HG03175 (cell line): Measurements from ENCODE around the gene SMG5.

Experiments used
- ATAC-seq: cut with Tn5 transposase; IDR thresholded peaks from one replicate; pipeline ENCODE4 v1.9.1; 2021; ENCODE audit warnings: mild to moderate bottlenecking, moderate library complexity; ENCODE audit not compliant: unreplicated experiment

Gene SMG5

DNA sequence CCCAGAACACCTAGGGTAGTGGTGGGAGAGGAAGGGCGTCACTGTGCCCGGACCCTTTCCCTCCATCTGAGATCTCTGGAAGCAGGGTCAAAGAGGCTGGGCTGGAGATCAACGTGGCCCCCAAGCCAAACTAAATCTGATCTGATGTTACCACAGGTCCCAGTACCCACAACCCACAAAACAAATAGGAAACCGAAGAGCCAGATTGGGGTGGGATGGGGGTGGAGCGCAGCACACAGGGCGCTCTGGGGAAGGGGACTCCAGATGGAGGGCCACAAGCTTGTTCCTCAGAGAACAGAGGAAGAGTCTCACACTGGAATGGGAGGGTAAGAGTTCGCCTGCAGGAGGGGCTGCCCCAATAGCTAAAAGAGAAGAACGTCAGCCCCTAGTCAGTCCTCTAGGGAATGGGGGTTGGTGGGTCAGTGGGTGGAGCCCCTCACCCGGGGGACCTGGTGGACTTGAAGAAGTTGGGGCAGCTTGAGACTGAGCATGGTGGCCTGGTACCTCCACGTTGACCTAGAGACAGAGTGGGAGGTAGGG lies 36.3 kb downstream of the SMG5 start:
- ATAC-seq: no peak

DNA sequence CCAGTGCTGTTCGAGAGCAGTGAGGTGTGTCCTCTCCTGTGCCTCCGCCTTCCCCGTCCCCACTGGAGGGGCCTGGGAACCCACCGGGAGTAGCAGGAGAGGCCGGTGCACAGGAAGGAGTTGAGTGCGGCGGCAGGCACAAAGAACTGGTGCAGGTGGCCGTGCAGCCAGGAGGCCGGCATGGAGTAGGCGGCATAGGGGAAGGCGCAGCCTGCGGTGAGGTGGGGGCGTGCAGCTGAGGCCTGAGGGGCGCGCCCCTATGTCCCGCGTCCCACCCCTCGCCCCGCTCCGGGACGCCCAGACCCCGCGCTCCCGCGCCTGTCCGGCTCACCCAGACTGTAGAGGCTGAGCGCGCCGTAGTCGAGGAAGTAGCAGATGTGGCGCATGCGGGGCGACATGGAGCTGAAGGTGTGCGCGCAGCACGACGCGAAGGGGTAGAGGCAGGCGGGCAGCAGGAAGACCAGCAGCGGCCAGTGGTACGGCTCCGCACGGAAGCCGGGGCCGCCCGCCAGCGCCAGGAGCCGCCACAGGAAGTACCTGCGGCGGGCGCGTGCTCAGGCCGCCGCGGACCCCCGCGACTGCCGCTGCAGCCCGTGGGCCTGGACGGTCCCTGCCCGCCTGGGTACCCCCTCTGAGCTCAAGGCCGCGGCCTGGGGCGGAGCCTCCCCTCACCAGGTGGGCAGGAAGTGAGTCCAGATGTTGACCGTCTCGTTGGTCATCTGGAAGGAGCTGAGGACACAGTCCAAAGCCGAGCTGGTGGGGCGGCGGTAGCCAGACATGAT lies 37.0 kb downstream of the SMG5 start:
- ATAC-seq: no peak

DNA sequence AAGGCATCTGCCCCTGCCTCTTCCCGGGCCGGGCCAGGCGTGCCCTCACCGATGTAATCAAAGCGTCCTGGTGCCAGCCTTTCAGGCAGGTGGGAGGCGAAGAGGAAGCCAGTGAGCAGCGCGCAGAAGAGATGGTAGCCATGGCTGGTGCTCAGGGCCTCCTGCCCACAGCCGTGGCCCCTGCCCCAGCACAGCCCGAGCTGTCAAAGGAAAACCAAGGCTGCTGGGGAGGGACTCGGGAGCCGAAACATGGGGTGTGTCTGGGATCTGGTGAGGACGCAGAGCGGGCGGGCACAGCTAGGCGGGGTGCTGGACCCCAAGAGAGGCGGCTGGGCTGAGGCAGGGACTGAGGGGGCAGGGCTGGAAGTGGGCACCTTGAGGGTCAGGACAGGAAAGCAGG lies 37.9 kb downstream of the SMG5 start:
- ATAC-seq: no peak

DNA sequence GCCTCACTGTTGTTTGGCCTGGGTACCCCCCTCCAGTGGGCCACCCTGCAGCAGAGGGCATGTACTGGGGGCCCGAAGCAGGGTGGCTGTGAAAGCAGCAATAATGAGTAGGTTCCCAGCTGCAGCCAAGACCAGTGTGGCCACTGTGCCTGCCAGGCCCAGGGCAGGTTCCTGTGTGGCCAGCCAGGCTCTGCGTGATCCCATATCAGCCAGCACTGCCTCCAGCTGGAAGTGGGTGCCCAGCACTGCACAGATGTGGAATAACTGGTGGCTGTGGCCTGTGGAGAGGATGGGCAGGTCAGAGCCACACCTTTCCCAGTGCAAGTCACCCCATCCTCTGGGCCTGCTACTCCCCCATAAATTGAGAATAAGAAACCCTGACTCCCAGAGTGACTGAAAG lies 38.5 kb downstream of the SMG5 start:
- no peak for ATAC-seq

DNA sequence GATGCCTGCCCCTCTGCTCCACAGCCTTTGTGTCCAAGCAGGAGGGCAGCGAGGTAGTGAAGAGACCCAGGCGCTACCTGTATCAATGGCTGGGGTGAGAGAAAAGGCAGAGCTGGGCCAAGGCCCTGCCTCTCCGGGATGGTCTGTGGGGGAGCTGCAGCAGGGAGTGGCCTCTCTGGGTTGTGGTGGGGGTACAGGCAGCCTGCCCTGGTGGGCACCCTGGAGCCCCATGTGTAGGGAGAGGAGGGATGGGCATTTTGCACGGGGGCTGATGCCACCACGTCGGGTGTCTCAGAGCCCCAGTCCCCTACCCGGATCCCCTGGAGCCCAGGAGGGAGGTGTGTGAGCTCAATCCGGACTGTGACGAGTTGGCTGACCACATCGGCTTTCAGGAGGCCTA lies 39.9 kb downstream of the SMG5 start:
- no peak for ATAC-seq

DNA sequence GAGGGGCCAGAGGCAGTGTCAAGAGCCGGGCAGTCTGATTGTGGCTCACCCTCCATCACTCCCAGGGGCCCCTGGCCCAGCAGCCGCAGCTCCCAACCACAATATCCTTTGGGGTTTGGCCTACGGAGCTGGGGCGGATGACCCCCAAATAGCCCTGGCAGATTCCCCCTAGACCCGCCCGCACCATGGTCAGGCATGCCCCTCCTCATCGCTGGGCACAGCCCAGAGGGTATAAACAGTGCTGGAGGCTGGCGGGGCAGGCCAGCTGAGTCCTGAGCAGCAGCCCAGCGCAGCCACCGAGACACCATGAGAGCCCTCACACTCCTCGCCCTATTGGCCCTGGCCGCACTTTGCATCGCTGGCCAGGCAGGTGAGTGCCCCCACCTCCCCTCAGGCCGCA lies 40.7 kb downstream of the SMG5 start, which contains the start of gene BGLAP:
Gene BGLAP, plus strand, starts transcription at position 259 of the 400 bp plus-strand sequence. Its CDS starts 48 bp downstream, at position 307.
- ATAC-seq: no peak

DNA sequence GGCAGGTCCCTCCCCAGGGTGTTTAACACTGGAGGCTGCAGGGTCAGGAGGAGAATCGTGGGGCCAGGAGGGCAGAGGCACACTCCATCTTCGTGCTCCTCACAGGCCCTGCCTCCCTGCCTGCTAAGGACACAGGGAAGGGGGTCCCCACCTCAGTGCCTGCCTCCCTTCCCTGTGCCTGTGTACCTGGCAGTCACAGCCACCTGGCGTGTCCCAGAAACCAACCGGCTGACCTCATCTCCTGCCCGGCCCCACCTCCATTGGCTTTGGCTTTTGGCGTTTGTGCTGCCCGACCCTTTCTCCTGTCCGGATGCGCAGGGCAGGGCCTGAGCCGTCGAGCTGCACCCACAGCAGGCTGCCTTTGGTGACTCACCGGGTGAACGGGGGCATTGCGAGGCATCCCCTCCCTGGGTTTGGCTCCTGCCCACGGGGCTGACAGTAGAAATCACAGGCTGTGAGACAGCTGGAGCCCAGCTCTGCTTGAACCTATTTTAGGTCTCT lies 41.3 kb downstream of the SMG5 start:
- ATAC-seq: no peak

DNA sequence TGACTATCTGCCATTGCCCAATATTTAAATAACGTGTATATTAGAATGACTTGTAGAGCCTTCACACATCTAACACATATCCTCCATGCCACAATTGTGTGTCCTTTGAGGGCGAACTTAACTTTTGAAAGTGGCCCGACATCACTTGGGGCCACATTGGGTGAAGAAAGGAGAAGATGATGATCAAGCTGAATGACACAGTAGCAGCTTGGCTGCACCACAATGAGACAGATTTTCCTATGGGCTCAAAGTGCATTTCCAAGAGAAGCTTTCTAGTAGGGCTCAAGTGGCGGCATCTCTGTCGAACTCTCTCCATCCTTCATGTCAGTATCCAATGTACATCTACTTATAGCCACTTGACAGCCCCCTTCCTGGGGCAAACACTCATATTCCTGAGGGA lies 44.4 kb downstream of the SMG5 start:
- ATAC-seq: no peak

DNA sequence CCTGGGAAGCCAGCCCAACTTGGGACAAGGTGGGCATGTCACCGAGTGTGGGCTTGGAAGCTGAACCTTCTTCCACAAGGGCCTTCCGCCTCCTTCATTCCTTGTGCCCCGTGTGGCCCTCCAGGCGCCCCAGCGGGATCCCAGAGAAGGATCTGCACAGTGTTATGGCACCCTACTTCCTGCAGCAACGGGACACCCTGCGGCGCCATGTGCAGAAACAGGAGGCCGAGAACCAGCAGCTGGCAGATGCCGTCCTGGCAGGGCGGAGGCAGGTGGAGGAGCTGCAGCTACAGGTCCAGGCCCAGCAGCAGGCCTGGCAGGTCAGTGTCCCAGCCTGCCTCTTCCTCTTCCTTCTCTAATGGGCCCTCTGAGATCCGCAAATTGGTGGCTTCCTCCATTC lies 46.5 kb downstream of the SMG5 start:
- ATAC-seq: no peak

DNA sequence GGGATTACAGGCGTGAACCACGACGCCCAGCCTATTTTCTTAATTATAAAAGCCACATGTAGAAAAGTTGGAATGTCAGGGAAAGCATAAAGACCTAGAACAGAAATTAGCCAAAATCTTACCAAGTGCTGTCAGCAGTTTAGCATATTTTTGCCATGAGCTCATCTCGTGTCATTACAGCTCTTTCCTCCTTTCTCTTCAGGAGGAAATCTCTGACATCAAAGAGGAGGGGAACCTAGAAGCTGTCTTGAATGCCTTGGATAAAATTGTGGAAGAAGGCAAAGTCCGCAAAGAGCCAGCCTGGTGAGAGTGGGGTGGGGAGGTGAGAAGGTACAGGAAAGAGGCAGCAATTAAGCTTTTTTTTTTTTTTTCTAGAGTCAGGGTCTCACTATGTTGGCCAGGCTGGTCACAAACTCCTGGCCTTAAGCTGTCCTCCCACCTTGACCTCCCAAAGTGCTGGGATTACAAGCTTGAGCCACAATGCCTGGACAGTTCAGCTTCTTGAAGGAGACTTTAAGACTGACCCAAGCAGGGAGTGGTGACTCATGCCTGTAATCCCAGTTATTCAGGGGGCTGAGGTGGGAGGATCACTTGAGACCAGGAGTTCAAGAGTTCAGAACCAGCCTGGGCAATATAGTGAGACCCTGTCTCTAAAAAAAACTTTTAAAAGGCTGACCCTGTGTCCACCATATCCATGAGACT lies 49.0 kb downstream of the SMG5 start:
- ATAC-seq: no peak

DNA sequence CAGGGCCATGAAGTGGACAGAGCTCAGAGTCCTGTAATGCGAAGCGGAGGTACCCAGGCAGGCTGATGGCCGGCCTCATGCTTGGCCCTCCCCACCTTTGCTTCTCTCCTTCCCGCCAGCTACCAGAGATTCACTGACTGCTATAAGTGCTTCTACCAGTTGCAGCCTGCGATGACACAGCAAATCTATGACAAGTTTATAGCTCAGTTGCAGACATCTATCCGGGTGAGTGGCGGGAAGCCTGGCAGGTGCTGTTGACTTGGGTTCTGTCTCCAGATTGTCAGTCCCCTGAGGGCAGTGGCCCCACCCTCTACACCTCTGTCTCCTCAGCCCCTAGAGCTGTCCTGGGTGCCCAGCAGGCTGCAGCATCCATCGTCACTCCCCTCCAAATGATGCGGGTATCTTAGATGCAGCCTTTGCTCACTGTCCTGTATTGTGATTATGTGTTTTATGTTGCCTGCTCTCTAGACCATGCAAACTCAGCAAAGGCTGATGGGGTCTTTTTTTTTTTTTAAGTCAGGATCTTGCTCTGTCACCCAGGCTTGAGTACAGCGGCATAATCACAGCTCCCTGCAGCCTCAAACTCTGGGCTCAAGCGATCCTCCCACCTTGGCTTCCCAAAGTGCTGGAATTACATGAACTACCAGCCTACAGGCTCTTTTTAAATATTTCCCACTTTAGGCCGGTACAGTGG lies 50.3 kb downstream of the SMG5 start:
- no peak for ATAC-seq

DNA sequence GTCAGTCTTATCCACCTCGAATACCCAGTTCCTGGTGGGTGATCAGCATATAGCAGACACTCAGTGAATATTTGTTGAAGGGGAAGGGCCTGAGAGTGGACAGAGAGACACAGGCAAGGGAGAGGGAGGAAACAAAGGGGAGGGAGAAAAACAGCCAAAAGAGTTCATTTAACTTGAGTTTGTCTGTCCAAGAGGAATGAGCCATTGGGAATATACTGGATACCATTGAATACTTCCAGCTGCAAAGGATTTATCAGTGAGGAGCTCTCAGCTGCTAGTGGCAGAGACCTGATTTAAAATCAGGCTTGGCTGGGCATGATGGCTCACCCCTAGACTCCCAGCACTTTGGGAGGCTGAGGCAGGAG lies 52.2 kb downstream of the SMG5 start:
- no peak for ATAC-seq

DNA sequence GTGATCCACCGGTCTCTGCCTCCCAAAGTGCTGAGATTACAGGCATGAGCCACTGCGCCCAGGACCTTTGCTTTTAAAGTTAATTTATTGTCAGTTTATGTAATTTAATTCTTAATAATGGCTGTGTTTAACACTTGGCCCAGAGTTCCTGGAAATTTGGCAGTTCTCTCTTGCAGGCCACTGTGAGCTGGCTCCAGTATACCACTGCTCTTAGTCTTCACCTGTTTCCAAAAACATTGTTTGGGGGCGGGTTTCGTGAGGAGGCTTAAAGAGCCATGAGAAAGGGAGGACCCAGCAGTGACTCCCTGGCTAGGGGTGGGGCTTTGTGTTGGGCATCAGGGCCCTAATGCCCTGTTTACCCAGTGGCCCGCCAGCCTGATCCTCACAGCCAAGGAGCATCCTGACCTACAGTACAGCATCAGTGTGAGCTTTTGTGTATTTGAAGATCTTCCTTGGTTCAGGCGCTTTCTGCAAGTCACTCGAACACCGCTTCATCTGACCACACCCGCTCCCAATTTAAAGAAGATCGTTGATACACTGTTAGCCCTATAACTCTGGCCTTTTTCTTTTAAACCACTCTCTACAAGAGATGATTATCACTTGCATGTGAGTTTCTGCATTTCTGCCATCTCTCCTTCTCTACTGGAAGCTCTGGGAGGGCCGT lies 52.7 kb downstream of the SMG5 start:
- ATAC-seq: no peak

DNA sequence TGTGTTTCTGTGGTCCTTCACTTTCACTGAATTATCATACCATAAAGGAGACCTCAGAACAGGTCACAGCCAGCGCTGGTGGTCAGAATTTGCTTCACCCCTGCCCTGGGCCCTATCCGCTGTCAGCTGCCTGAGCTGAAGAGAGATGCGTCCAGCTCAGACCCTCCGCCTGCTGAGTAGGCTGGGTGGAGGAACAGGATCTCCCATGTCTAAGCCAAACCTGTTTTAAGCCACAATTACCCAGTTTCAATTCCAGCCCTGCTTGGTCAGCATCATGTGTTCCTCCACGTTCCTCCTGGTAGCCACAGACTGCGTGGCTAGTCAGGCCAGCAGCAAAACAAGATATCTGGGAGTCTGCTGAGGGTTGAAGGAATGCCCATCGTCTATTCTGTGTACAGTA lies 54.1 kb downstream of the SMG5 start:
- ATAC-seq: no peak

DNA sequence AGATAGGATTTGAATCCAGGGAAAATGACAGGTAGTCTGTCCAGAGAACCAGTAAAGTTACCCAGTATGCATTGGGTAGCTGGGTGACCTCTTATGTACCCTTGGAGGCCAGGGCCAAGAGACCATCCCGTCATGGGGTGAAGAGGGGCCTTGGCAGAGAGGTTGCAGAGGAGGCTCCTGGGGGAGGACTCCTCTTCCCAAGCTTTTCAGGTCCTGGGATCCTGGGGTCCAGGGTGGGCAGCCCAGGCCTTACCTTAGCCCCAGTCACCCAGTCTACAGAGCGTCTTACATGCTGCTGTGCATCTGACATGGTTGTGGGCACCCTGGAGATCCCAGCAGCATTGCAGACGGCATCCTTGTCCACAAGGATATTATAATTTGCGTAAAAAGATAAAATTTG lies 55.8 kb downstream of the SMG5 start:
- no peak for ATAC-seq

DNA sequence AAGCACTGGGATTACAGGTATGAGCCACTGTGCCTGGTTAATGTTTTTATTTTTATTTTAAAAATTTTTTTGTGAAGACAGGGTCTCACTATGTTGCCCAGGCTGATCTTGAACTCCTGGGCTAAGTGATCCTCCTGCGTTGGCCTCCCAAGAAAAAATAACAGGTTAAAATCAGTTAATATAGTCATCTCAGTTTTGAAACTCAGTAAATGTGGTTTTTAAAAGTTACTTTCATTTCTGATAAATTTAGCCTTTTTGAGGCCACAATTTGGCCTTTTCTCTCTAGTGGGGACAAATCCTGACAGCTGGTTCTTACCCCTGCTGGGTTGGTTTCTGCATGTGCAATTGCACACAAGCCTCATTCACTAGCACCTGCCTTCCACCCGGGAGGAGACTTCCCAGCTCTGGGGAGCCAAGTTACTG lies 56.5 kb downstream of the SMG5 start:
- peak; percentile 49 for ATAC-seq

DNA sequence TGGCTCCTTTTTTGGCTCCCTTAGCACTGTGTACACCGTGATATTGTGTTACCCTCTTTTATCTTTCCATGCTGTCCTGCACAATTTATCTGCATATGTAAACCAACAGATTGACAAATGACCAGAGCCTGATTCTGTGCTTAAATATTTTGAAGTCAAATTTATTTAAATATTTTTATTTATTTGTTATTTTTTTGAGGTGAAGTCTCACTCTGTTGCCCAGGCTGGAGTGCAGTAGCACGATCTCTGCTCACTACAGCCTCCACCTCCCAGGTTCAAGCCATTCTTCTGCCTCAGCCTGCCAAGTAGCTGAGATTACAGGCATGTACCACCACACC lies 57.0 kb downstream of the SMG5 start:
- no peak for ATAC-seq

DNA sequence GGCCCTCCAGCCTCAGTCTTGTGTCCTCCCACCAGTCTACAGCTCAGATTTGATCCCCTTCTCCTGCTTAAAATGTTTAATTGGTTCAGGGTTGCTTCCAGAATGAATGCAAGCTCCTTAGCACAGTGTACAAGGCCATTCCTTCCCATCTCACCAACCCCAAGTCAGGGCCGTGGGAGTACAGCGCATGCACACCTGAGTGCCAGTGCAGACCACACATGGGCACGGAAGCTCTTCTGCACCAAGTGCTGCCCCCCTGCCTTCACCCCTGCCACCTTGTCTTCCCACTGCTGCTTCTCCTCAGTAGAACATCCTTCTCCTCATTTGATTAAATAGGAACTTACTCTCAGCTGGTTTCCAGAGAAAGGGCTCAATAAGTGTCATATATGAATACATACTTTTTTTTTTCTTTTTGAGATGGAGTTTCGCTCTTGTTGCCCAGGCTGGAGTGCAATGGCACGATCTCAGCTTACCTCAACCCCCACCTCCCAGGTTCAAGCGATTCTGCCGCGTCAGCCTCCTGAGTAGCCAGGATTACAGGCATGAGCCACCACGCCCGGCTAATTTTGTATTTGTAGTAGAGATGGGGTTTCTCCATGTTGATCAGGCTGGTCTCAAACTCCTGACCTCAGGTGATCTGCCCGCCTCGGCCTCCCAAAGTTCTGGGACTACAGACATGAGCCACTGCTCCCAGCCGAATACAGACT lies 60.5 kb downstream of the SMG5 start:
- ATAC-seq: no peak

DNA sequence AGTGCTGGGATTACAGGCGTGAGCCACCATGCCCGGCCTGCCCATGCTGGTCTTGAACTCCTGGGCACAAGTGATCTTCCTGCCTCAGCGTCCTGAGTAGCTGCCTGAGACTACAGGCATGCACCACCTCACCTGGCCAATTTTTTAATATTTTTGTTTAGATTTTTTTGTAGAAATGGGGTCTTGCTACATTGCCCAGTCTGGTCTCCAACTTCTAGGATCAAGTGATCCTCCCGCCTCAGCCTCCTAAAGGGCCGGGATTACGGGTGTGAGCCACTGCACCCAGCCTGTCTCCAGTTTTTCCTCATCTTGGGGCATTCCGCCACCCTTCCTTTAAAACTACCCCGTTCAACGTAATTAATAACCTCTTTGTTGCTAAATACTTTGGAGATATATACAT lies 62.4 kb downstream of the SMG5 start:
- no peak for ATAC-seq

DNA sequence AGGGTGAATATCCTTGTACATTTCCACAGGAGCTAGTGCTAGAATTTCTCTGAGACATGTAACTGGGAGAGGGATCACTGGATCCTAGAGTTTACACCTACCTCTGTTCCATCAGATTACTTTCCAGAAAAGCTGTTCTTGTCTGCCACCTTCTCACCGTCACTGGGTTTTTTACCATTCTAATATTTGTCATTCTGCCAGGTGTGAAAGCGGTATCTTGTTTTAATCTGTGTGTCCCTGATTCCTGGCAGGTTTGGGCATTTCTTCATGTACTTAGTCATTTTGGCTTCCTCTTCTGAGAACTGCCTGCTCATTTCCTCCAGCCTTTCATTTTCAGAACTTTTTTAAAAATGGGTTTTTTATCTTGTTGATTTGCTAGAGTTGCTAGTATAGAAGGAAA lies 64.8 kb downstream of the SMG5 start:
- no peak for ATAC-seq
